CD4-positive, alpha-beta memory T cell (primary cell): ENCODE measurements around the gene HEATR1. TPM values are rescaled to one million over a fixed set of nuclear protein-coding genes. Genes with fewer than 3 reads are reported as not detected.
"Not testable (repeated sequence)": the region's sequence is repeated elsewhere in the genome, so short reads cannot be mapped to it uniquely, and the experiment has no call there.

ENCODE experiments used
- CTCF ChIA-PET: fragments of 350-600 bp; sonication (Branson Sonifier 250); formaldehyde crosslinking; loops from one replicate; lab custom pipeline; 2021; ENCODE audit warnings: inconsistent platforms; ENCODE audit not compliant: partially characterized antibody; lab: Charles Lee
- POLR2A ChIA-PET: fragments of 350-600 bp; sonication (Branson Sonifier 250); formaldehyde crosslinking; loops from one replicate; lab custom pipeline; 2021; ENCODE audit not compliant: partially characterized antibody; lab: Charles Lee
- DNase-seq, 5 donors: peaks; one replicate each; pipeline versions ENCODE4 v3.0.0 to v3.0.0-alpha.2; 2020 to 2022; ENCODE audit warnings: mixed read lengths in 1 of 5
- H3K27ac ChIP-seq: one replicate; pipeline ENCODE4 v1.7.0; 2013; ENCODE audit warnings: low read depth, low read length
- H3K27me3 ChIP-seq: 2 replicates; pipeline ENCODE4 v1.7.0; 2013; ENCODE audit warnings: mild to moderate bottlenecking, low read length, moderate library complexity; ENCODE audit not compliant: insufficient read depth
- H3K36me3 ChIP-seq: 2 replicates; pipeline ENCODE4 v1.7.0; 2013; ENCODE audit warnings: mild to moderate bottlenecking, low read length, moderate library complexity; ENCODE audit not compliant: insufficient read depth
- H3K4me1 ChIP-seq: 2 replicates; pipeline ENCODE4 v1.7.0; 2013; ENCODE audit warnings: mild to moderate bottlenecking, low read length, moderate library complexity; ENCODE audit not compliant: insufficient read depth
- H3K4me3 ChIP-seq, 2 donors: one replicate each; pipeline ENCODE4 v1.7.0; 2013; ENCODE audit warnings: low read length in 2 of 2, mild to moderate bottlenecking in 1 of 2
- H3K9me3 ChIP-seq, 2 donors: one replicate each; pipeline ENCODE4 v1.7.0; 2013; ENCODE audit warnings: low read length in 2 of 2, control low read depth in 1 of 2; ENCODE audit not compliant: control insufficient read depth in 1 of 2
- H3K27ac Mint-ChIP-seq, 7 donors: one replicate each; pipeline ENCODE4 v1.8.0; 2020 to 2021; ENCODE audit warnings: mixed read lengths in 7 of 7, mild to moderate bottlenecking in 6 of 7, inconsistent platforms in 3 of 7, moderate library complexity in 3 of 7
- H3K27me3 Mint-ChIP-seq, 2 donors: one replicate each; pipeline ENCODE4 v1.8.0; 2020 to 2021; ENCODE audit warnings: mixed read lengths in 2 of 2
- H3K36me3 Mint-ChIP-seq, 2 donors: one replicate each; pipeline ENCODE4 v1.8.0; 2020 to 2021; ENCODE audit warnings: mixed read lengths in 2 of 2, inconsistent platforms in 1 of 2, mild to moderate bottlenecking in 1 of 2
- H3K4me1 Mint-ChIP-seq, 4 donors: one replicate each; pipeline ENCODE4 v1.8.0; 2020 to 2021; ENCODE audit warnings: mixed read lengths in 4 of 4, mild to moderate bottlenecking in 1 of 4
- H3K4me3 Mint-ChIP-seq, 8 donors: one replicate each; pipeline ENCODE4 v1.8.0; 2020 to 2021; ENCODE audit warnings: mixed read lengths in 8 of 8, mild to moderate bottlenecking in 7 of 8, moderate library complexity in 6 of 8, inconsistent platforms in 3 of 8
- H3K9me3 Mint-ChIP-seq, 8 donors: one replicate each; pipeline ENCODE4 v1.8.0; 2020 to 2021; ENCODE audit warnings: mixed read lengths in 8 of 8, mild to moderate bottlenecking in 5 of 8, inconsistent platforms in 3 of 8, moderate library complexity in 1 of 8
- intact Hi-C: fragments of 100-400 bp; cut with micrococcal nuclease; formaldehyde crosslinking; loops from one replicate; pipeline ENCODE4 v1.15.1; 2023
- polyA plus RNA-seq, 2 donors: library from polyadenylated mRNA; unstranded; fragments of 300-500 nt; fragmentation: Illumina TruSeq; gene quantifications; one replicate each; pipeline ENCODE4 v1.2.3, GENCODE V29; 2021
- total RNA-seq, 2 experiments: library from RNA; stranded (reverse); gene quantifications; one replicate each; pipeline ENCODE4 v1.2.3, GENCODE V29; 2021

Gene HEATR1
- total and polyA plus RNA-seq, 4 experiments from 2014 or later, result 7.4 to 57.5 (median 32.3) TPM

GRCh38 chr1:236509203-236509602 lies 95.1 kb downstream of the HEATR1 start:
- DNase-seq, result no peak
- Mint-ChIP-seq H3K27ac (peak overlapping the region in 3 of 7 donors; percentile 17 to 72 (median 20)), H3K4me1 (peaks cover 20 to 45% (median 26%) of the 10 kb centered on the region in 4 donors), H3K27me3 (no peaks in the 10 kb centered on the region), H3K9me3 (no peaks in the 10 kb centered on the region), H3K4me3 (peak overlapping the region in 4 of 8 donors; percentile 1 to 90 (median 54)), H3K36me3 (no peaks in the 10 kb centered on the region)
- POLR2A ChIA-PET, result interaction anchor here (2.4 kb wide), 1 partner anchor 15 kb away, joined by 8 read pairs; the partner anchor contains the start of gene LGALS8
- no peak overlapping the region for H3K27ac ChIP-seq
- H3K4me1 ChIP-seq, result peaks cover 23% of the 10 kb centered on the region
- H3K36me3 ChIP-seq, result no peaks in the 10 kb centered on the region
- H3K4me3 ChIP-seq, result no peak overlapping the region
- H3K9me3 ChIP-seq, result no peaks in the 10 kb centered on the region
- no peaks in the 10 kb centered on the region for H3K27me3 ChIP-seq
- intact Hi-C loops, result no loop called here
- CTCF ChIA-PET, result interaction anchor here (1.6 kb wide), 1 partner anchor 17 kb away, joined by 5 read pairs; no protein-coding TSS in a partner anchor

- Histone ChIP-seq H3K9me3 (no peaks in the 10 kb centered on the region), H3K27ac (no peak overlapping the region), H3K4me3 (no peak overlapping the region), H3K36me3 (no peaks in the 10 kb centered on the region), H3K4me1 (peaks cover 23% of the 10 kb centered on the region), H3K27me3 (no peaks in the 10 kb centered on the region)
- Mint-ChIP-seq H3K4me3 (peak overlapping the region in 7 of 8 donors; percentile 21 to 90 (median 77)), H3K9me3 (no peaks in the 10 kb centered on the region), H3K27me3 (no peaks in the 10 kb centered on the region), H3K27ac (peak overlapping the region; percentile 17 to 81 (median 59)), H3K36me3 (no peaks in the 10 kb centered on the region), H3K4me1 (peaks cover 22 to 48% (median 27%) of the 10 kb centered on the region in 4 donors)
- intact Hi-C loops, result no loop called here
- ChIA-PET CTCF (interaction anchor here (0.8 to 1.6 kb wide), 4 partner anchors 12 to 19 kb away, joined by 3 to 5 read pairs (median 4); no protein-coding TSS in a partner anchor), POLR2A (interaction anchor here (1.9 to 2.4 kb wide), 2 partner anchors 8 to 15 kb away, joined by 8 to 10 read pairs; partner anchors contain the start of gene LGALS8)
- DNase-seq, result no peak
Measured at GRCh38 chr1:236508593-236509027, 95.7 kb downstream of the HEATR1 start.

- no peaks in the 10 kb centered on the region for H3K27me3 Mint-ChIP-seq
- H3K4me1 ChIP-seq, result peaks cover 37% of the 10 kb centered on the region
- H3K27me3 ChIP-seq, result no peaks in the 10 kb centered on the region
- no peak overlapping the region for H3K4me3 Mint-ChIP-seq
- H3K4me3 ChIP-seq, result no peak overlapping the region
- H3K9me3 ChIP-seq, result no peaks in the 10 kb centered on the region
- H3K27ac Mint-ChIP-seq, result peak overlapping the region in 2 of 7 donors; percentile 32 to 37
- DNase-seq, result no peak
- H3K4me1 Mint-ChIP-seq, result peaks cover 25 to 56% (median 39%) of the 10 kb centered on the region in 4 donors
- H3K9me3 Mint-ChIP-seq, result no peaks in the 10 kb centered on the region
- no peak overlapping the region for H3K27ac ChIP-seq
- CTCF ChIA-PET, result interaction anchor here (0.9 to 1.6 kb wide), 3 partner anchors 10 to 15 kb away, joined by 3 to 4 read pairs (median 3); no protein-coding TSS in a partner anchor
- H3K36me3 ChIP-seq, result no peaks in the 10 kb centered on the region
- H3K36me3 Mint-ChIP-seq, result no peaks in the 10 kb centered on the region
- POLR2A ChIA-PET, result interaction anchor here (0.9 to 2.4 kb wide), 3 partner anchors 9 to 18 kb away, joined by 3 to 10 read pairs (median 8); partner anchors contain the start of gene LGALS8
- intact Hi-C loops, result no loop called here
Measured at GRCh38 chr1:236507022-236507700, 97.2 kb downstream of the HEATR1 start.

GRCh38 chr1:236504338-236504737 lies 100.0 kb downstream of the HEATR1 start:
- CTCF ChIA-PET, result interaction anchor here (0.9 to 1.5 kb wide), 4 partner anchors 11 to 15 kb away, joined by 3 to 6 read pairs (median 4); no protein-coding TSS in a partner anchor

GRCh38 chr1:236502972-236503639 lies 101.2 kb downstream of the HEATR1 start:
- H3K27ac Mint-ChIP-seq, result peak overlapping the region; percentile 60 to 88 (median 76)
- no peaks in the 10 kb centered on the region for H3K9me3 Mint-ChIP-seq
- no peaks in the 10 kb centered on the region for H3K27me3 Mint-ChIP-seq
- Histone ChIP-seq H3K9me3 (no peaks in the 10 kb centered on the region), H3K4me1 (peaks cover 15% of the 10 kb centered on the region), H3K27ac (no peak overlapping the region), H3K36me3 (no peaks in the 10 kb centered on the region), H3K4me3 (no peak overlapping the region), H3K27me3 (no peaks in the 10 kb centered on the region)
- no peak for DNase-seq
- ChIA-PET POLR2A (interaction anchor here (1.0 to 1.5 kb wide), 2 partner anchors 14 to 21 kb away, joined by 5 to 7 read pairs; partner anchors contain the start of gene LGALS8), CTCF (interaction anchor here (0.9 to 1.8 kb wide), 6 partner anchors 11 to 17 kb away, joined by 3 to 6 read pairs (median 4); no protein-coding TSS in a partner anchor)
- H3K36me3 Mint-ChIP-seq, result no peaks in the 10 kb centered on the region
- H3K4me1 Mint-ChIP-seq, result peaks cover 7 to 33% (median 19%) of the 10 kb centered on the region in 4 donors
- intact Hi-C loops, result no loop called here
- peak overlapping the region; percentile 63 to 78 (median 72) for H3K4me3 Mint-ChIP-seq

More at GRCh38 chr1:236504338-236504737, 100.0 kb downstream of the HEATR1 start:
- intact Hi-C loops, H3K36me3 Mint-ChIP-seq, H3K9me3 ChIP-seq, H3K27me3 ChIP-seq, H3K4me3 ChIP-seq, POLR2A ChIA-PET, H3K27ac ChIP-seq, H3K4me3 Mint-ChIP-seq, H3K36me3 ChIP-seq, H3K27me3 Mint-ChIP-seq, DNase-seq, H3K9me3 Mint-ChIP-seq: not testable (repeated sequence)
- peaks cover 17 to 44% (median 29%) of the 10 kb centered on the region in 4 donors for H3K4me1 Mint-ChIP-seq
- H3K4me1 ChIP-seq, result peaks cover 27% of the 10 kb centered on the region
- peak overlapping the region in 3 of 7 donors; percentile 18 to 47 (median 22) for H3K27ac Mint-ChIP-seq

GRCh38 chr1:236502579-236502971 lies 101.7 kb downstream of the HEATR1 start:
- Histone ChIP-seq H3K9me3 (no peaks in the 10 kb centered on the region), H3K27me3 (no peaks in the 10 kb centered on the region), H3K27ac (no peak overlapping the region), H3K36me3 (no peaks in the 10 kb centered on the region), H3K4me3 (no peak overlapping the region), H3K4me1 (peaks cover 15% of the 10 kb centered on the region)
- no peak for DNase-seq
- no peaks in the 10 kb centered on the region for H3K36me3 Mint-ChIP-seq
- no peaks in the 10 kb centered on the region for H3K27me3 Mint-ChIP-seq
- ChIA-PET POLR2A (interaction anchor here (1.0 to 1.5 kb wide), 2 partner anchors 15 to 22 kb away, joined by 5 to 7 read pairs; partner anchors contain the start of gene LGALS8), CTCF (interaction anchor here (1.7 to 1.8 kb wide), 2 partner anchors 11 to 14 kb away, joined by 3 to 6 read pairs; no protein-coding TSS in a partner anchor)
- H3K4me1 Mint-ChIP-seq, result peaks cover 7 to 31% (median 18%) of the 10 kb centered on the region in 4 donors
- peak overlapping the region; percentile 63 to 78 (median 71) for H3K4me3 Mint-ChIP-seq
- intact Hi-C loops, result no loop called here
- peak overlapping the region; percentile 60 to 88 (median 75) for H3K27ac Mint-ChIP-seq
- no peaks in the 10 kb centered on the region for H3K9me3 Mint-ChIP-seq
